DND-41 (cell line): ENCODE measurements around the gene GOLGA6L1.

Source experiments
- ATAC-seq: fragments of 200-7000 bp; cut with Tn5 transposase; 3 replicates; pipeline ENCODE4 v1.9.1; 2021; ENCODE audit warnings: low read depth; ENCODE audit not compliant: insufficient read depth
- DNase-seq: peaks from one replicate; pipeline ENCODE4 v3.0.0-alpha.2; 2020
- H2AFZ ChIP-seq: 2 replicates; pipeline ENCODE4 v1.6.0; 2012; ENCODE audit warnings: low read depth, low read length
- H3K27ac ChIP-seq: 2 replicates; pipeline ENCODE4 v1.5.1; 2012; ENCODE audit warnings: low read length, inconsistent platforms
- H3K27me3 ChIP-seq: fragments of 200-600 bp; sonication (generic); 2 replicates; pipeline ENCODE4 v1.6.0; 2012; ENCODE audit warnings: low read length, mild to moderate bottlenecking, inconsistent platforms; ENCODE audit not compliant: insufficient read depth, poor library complexity
- H3K36me3 ChIP-seq: 2 replicates; pipeline ENCODE4 v1.5.1; 2012; ENCODE audit warnings: low read length, inconsistent platforms; ENCODE audit not compliant: insufficient read depth
- H3K4me1 ChIP-seq: 2 replicates; pipeline ENCODE4 v1.5.1; 2012; ENCODE audit warnings: mild to moderate bottlenecking, low read length; ENCODE audit not compliant: insufficient read depth
- H3K4me2 ChIP-seq: 2 replicates; pipeline ENCODE4 v1.6.0; 2012; ENCODE audit warnings: mild to moderate bottlenecking, moderate library complexity, low read length, inconsistent platforms; ENCODE audit not compliant: insufficient read depth
- H3K4me3 ChIP-seq, 2 experiments: fragments of 200-600 bp in 1 of 2; shearing (Covaris generic) in 1 of 2; 2 replicates each; pipeline ENCODE4 v1.5.1; 2012 to 2016; ENCODE audit warnings: inconsistent platforms in 2 of 2, low read length in 2 of 2, mild to moderate bottlenecking in 2 of 2, low read depth in 1 of 2, moderate library complexity in 1 of 2
- H3K79me2 ChIP-seq: 2 replicates; pipeline ENCODE4 v1.6.0; 2012; ENCODE audit warnings: low read length, inconsistent platforms; ENCODE audit not compliant: insufficient read depth
- H3K9ac ChIP-seq: 2 replicates; pipeline ENCODE4 v1.6.0; 2012; ENCODE audit warnings: low read depth, mild to moderate bottlenecking, inconsistent platforms, low read length, moderate library complexity
- H3K9me3 ChIP-seq: 2 replicates; pipeline ENCODE4 v1.5.1; 2012; ENCODE audit warnings: low read length, moderate library complexity, mild to moderate bottlenecking, inconsistent platforms; ENCODE audit not compliant: insufficient read depth, severe bottlenecking
- H4K20me1 ChIP-seq: 2 replicates; pipeline ENCODE4 v1.6.0; 2012; ENCODE audit warnings: low read length; ENCODE audit not compliant: insufficient read depth
- CTCF ChIP-seq: IDR thresholded peaks from 2 replicates; pipeline ENCODE4 v1.5.1; 2012; ENCODE audit warnings: borderline replicate concordance, low read length, moderate library complexity, mild to moderate bottlenecking; ENCODE audit not compliant: poor library complexity, severe bottlenecking; ENCODE audit errors: extremely low read depth
- EZH2 ChIP-seq: IDR thresholded peaks from 3 replicates; pipeline ENCODE4 v1.6.1; 2012; ENCODE audit warnings: borderline replicate concordance, low read depth, mild to moderate bottlenecking, moderate library complexity, low read length, inconsistent platforms; ENCODE audit not compliant: severe bottlenecking

The GOLGA6L1 gene

GRCh38 chr15:23081271-23081670, 55.4 kb downstream of the GOLGA6L1 start:
- H3K79me2 ChIP-seq = no peaks in the 10 kb centered on the region
- no peaks in the 10 kb centered on the region for H3K36me3 ChIP-seq
- DNase-seq (no peak), ATAC-seq (no peak)
- no peaks in the 10 kb centered on the region for H4K20me1 ChIP-seq
- H3K4me2 ChIP-seq = no peak overlapping the region
- TF ChIP-seq EZH2 = no peak
- no peak overlapping the region for H3K9ac ChIP-seq
- no peak overlapping the region for H3K27ac ChIP-seq
- no peaks in the 10 kb centered on the region for H3K4me1 ChIP-seq
- H3K9me3 ChIP-seq = no peaks in the 10 kb centered on the region
- H3K4me3 ChIP-seq = no peak overlapping the region
- H2AFZ ChIP-seq = no peak overlapping the region
- H3K27me3 ChIP-seq = peaks cover 5% of the 10 kb centered on the region

DNA sequence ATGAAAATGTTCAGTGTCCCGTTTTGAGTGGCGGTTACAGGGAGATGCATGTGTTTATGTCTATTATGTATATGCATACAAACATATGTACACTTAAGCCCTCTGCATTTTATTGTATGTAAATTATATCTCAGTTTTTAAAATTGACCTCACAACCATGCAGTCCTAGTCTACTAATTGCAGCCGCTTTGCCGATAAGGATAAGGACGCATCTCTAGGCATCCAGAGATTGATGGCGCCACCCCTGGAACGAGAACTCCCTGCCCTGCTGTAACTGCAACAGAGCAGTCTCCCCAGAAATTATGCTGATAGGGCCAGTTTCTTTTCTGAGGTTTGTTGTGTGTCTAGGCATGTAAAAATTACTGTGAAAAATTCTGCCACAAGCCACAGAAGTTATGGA, 56.9 kb downstream of the GOLGA6L1 start:
- H3K36me3 ChIP-seq = no peaks in the 10 kb centered on the region
- DNase-seq = no peak
- H3K4me2 ChIP-seq = no peak overlapping the region
- no peak overlapping the region for H3K9ac ChIP-seq
- ATAC-seq = no peak
- no peak for TF ChIP-seq CTCF
- TF ChIP-seq EZH2 = no peak
- H4K20me1 ChIP-seq = no peaks in the 10 kb centered on the region
- no peaks in the 10 kb centered on the region for H3K9me3 ChIP-seq
- H3K27me3 ChIP-seq = no peaks in the 10 kb centered on the region
- peaks cover 5% of the 10 kb centered on the region for H3K4me1 ChIP-seq
- H3K27ac ChIP-seq = no peak overlapping the region
- H2AFZ ChIP-seq = no peak overlapping the region
- no peak overlapping the region for H3K4me3 ChIP-seq
- no peaks in the 10 kb centered on the region for H3K79me2 ChIP-seq
